ENCODE data around the gene TBC1D20.

Gene TBC1D20

DNA sequence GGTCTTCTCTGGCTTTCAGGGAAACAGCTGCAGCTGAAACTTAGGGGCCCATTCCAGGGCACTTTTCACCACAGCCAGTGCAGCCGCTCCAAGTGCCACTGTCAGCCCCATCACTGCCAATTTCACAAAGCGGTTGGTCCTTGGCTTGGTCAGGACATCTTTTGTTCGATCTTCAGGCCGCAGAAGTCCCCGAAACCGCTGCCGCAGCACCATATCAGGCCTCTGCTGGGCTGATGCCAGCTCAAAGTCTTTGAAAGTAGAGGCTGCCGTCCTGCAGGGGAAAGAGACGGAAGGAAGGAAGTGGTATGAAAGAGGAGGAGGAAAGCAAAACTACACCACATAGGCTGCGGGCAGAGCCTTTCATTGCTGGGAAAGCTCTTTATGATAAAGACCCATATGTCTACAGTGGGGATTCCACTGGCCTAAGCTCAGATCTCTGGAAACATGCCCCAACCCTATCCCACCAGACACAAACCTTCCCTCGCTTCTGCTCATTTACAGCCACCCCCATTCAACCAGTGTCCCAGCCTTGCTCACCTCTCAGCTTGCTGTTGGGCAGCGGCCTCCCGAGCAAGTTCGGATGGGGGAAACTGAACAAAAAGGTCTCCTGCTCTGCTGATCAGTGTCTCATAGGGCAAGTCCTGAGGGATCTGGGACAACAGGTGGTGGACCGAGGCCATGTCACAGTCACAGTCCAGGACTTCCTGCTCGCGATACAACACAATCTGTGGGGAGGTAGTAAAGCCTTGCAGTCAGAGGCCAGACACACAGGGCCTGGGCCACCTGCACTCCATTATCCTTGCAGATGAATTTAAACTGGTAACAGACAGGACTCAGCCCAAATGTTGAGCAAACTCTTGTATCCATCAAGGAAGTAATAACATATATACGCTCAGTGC lies 23.5 kb downstream of the TBC1D20 start:
- no peak for DNase-seq (ENCODE audit: low spot score)

DNA sequence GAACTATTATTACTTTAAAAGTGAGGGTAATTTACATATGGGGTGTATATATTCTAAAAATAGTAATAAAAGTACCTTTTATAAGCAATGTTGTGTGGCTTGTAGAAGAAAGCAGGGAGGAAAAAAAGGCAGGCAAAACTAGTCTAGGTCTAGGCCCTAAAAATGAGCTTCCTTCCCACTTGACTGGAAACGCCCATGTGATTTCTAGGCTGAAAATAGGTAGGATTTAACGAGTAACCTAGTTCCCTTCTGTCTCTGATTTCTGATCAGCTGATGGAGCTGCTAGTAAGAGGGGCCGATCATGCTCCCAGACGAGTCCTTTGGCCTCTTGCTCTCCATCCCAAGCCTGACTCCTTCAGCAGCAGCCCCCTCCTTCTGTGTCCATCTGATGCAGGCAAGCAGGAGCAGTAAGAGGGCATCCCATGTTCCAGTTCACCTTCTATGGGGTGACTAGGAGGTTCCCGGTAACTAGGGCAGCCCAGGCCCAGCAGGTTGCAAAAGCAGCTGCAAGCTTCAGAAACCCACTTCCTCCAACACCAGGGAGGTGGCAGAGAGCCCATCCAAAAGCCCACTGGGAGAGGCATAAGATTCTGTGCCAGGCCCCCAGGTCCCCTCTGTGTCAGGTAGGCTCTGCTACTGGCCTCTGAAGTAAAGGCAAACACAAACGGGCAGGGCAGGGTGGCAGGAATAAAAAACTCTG lies 24.4 kb downstream of the TBC1D20 start:
- no peak for DNase-seq (ENCODE audit: low spot score)

- DNase-seq (ENCODE audit: low spot score), result no peak
These were observed 25.9 kb downstream of the TBC1D20 start for GRCh38 chr20:436476-436875.

GRCh38 chr20:435558-435957 lies 26.8 kb downstream of the TBC1D20 start:
- no peak for DNase-seq (ENCODE audit: low spot score)

DNA sequence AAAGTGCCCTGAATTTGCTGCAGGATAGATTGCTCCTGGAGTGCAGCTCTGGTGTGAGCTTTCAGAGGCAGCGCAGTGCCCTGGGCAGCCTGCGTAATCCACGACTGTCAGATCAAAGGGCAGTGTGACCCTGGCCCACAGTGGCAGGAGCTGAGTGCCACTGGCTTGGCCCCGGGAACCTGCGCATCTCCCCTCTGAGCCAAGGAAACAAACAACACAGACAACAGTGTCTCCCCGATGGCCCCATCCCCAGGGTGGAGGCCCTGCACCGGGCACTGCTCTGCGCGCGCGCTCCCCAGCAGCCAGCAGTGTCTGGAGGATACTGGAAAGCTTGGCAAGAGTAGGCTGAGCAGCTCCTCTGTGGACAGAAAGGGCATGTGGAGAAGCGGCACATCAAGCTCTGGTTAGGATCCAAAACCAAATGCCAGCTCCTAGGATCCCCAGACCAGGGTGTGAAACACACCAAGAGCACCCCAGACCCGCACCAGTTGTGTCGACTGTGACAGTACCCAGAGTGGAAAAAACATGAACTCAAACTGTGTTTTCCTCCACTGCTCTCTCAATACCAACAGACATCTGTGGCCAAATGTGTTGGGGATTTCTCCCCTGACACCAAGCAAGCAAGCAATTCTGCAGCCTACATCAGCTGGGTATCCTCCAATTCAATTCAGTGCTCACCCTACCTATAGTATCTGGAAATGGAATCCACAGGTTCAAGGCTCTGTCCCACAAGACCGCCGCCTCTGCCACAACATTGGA lies 27.5 kb downstream of the TBC1D20 start:
- no peak for DNase-seq (ENCODE audit: low spot score)

DNA sequence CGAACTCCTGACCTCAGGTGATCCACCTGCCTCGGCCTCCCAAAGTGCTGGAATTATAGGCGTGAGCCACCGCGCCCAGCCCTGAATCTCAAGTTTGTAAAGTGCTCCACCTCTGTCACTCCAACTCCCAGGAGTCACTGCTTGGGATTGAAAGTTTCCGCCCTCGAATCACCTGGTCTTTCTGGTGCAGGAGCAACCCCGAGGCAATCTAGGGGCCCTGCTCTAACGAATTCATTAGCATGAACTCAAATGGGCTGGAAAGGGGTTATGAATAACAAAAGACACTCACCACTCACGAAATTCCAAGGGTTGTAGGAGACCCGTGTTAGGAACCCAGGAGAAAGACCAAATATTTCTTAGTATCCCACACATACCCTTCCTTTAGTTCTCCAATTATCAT lies 28.1 kb downstream of the TBC1D20 start:
- no peak for DNase-seq (ENCODE audit: low spot score)

- no peak for DNase-seq (ENCODE audit: low spot score)
These were observed 28.9 kb downstream of the TBC1D20 start for GRCh38 chr20:433300-433975.

GRCh38 chr20:432677-433299 lies 29.5 kb downstream of the TBC1D20 start:
- no peak for DNase-seq (ENCODE audit: low spot score)

GRCh38 chr20:432208-432607 lies 30.1 kb downstream of the TBC1D20 start:
- no peak for DNase-seq (ENCODE audit: low spot score)

- peak; percentile 82 for DNase-seq (ENCODE audit: low spot score)
These were observed 31.1 kb downstream of the TBC1D20 start for GRCh38 chr20:431012-431904.

GRCh38 chr20:430091-430999 lies 32.0 kb downstream of the TBC1D20 start:
- no peak for DNase-seq (ENCODE audit: low spot score)

- DNase-seq (ENCODE audit: low spot score), result no peak
These were observed 33.6 kb downstream of the TBC1D20 start for GRCh38 chr20:428658-429200.

GRCh38 chr20:427849-428657 lies 34.3 kb downstream of the TBC1D20 start:
- no peak for DNase-seq (ENCODE audit: low spot score)

GRCh38 chr20:427401-427800 lies 34.9 kb downstream of the TBC1D20 start:
- no peak for DNase-seq (ENCODE audit: low spot score)

DNA sequence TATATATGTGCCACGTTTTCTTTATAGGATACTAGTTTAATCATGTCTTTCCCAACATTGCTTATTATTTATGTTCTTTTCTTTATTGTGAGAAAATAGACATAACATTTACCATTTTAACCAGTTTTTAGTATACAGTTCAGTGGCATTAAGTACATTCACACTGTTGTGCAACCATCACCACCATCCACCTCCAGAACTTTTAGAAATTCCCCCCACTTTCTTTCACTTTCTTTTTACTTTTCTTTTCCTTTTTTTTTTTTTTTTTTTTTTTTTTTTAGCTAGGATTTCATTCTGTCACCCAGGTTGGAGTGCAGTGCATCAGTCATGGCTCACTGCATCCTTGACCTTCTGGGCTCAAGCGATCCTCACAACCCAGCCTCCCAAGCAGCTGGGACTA lies 35.8 kb downstream of the TBC1D20 start:
- no peak for DNase-seq (ENCODE audit: low spot score)

DNA sequence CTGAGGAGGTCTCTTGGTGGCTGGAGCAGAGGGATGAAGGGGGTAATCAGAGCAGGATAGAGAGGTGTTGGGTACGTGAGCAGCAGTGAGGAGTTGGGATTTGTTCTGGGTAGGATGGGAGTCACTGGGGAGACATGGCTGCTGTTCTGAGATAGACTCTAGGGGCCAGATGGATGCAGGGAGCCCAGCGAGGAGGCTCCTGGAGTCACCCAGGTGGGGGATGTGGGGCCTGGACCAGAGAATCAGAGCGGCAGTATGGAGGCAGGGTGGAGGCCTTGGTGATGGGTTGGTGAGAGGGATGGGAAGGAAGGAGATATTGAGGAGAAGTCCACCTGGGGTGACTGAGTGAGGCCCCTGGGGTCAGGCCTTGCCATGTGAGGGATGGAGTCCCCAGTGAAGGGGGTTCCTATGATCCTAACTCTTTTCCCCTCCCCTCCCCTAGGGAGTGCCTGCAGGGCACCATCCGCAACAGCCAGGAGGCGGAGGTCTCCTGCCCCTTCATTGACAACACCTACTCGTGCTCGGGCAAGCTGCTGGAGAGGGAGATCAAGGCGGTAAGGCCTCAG lies 40.6 kb downstream of the TBC1D20 start:
- no peak for DNase-seq (ENCODE audit: low spot score)
